Myocyte (in vitro differentiated cells): Measurements from ENCODE around the gene CAPN9. TPM values are rescaled to one million over a fixed set of nuclear protein-coding genes. Genes with fewer than 3 reads are reported as not detected.

ENCODE experiments used
- DNase-seq: peaks from one replicate; pipeline ENCODE4 v3.0.0-alpha.2; 2012; ENCODE audit warnings: low read depth
- total RNA-seq: library from RNA; depleted of rRNA; stranded (reverse); fragments of >200 nt; gene quantifications from 2 replicates; pipeline ENCODE4 v1.2.3, GENCODE V29; 2014

Gene CAPN9
- total RNA-seq, 1 donor from 2014 or later, result not detected

DNA sequence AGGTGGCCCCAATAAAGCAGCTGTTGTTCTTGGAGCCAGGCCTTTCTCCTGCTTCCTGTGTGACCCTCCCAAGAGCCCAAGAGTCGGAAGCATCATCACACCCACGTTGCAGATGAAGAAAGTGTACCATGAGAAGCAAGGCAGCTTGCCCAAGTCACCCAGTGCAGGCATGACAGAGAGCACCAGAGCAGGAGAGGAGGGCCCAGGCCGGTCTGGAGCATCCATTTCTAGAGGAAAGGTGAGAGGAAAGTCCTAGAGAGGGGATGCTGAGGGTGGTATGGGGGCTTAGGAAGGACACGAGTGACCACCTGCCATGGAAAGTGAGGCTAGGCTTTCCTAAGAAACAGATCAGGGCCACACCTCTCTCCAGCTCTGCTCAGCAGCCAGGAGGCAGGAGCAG is 74.2 kb downstream of the CAPN9 start:
- DNase-seq, result no peak

DNA sequence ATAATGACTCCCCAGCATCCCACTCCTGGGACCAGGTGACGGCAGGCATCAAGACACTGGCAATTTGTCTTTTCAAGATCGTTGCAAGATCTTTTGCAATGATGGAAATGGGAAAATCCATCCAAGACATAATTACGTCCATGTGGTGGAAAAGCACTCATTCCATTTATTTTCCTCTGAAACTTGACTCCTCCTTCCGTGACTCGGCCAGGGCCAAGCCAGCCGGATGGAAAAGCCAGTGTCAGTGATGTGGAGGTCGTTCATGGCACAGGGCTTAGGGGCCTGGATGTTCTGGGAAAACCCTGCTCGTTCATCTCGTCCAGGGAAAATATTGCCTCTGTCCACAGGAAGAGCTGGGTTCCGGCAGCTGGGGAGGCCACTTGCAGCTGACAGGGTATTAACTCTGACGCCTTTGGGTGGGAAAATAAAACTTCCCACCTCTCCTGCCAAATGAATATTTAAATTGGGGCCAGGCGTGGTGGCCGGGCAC is 74.9 kb downstream of the CAPN9 start:
- no peak for DNase-seq

- no peak for DNase-seq
These were observed 76.2 kb downstream of the CAPN9 start for GRCh38 chr1:230823426-230823825.

- no peak for DNase-seq
These were observed 76.8 kb downstream of the CAPN9 start for GRCh38 chr1:230823931-230824381.

DNA sequence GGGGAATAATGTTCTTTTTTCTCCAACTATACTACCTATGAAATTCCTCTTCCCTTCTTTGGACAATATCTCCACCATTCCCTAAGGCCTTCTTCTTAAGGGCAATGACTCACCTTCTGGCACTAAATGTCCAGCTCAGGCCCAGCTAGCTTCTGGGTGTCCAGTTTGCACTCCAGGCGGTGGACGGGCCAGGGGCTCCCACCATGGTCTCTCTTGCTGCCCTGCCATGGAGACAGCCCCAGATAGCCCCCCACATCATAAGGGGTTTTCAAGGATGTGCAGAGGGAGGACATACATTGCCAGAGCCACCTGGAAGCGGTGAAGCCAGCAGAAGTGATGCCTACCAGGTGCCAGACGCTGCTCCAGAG is 77.3 kb downstream of the CAPN9 start:
- no peak for DNase-seq

- DNase-seq, result peak; percentile 73
These were observed 77.9 kb downstream of the CAPN9 start for GRCh38 chr1:230824919-230825721.

DNA sequence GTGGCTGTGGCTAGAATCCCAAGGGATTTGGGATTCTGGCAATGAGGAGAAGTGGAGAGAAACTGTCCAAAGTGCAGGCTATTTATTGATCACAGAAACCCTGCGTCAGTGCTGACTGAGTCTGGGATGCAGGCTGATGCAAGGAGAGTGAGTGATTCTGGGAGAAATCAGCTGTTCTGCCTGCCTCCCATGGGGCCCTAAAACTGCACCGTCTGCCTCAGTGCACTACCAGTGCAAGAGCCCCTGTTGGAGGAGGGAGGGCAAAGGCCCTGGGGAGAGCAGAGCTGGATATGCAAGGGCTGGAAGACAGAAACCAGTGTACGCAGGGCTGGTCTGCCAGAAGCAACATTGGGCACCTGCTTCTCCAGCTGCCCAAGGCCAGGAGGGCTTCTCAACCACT is 78.6 kb downstream of the CAPN9 start:
- DNase-seq, result peak; percentile 44

DNA sequence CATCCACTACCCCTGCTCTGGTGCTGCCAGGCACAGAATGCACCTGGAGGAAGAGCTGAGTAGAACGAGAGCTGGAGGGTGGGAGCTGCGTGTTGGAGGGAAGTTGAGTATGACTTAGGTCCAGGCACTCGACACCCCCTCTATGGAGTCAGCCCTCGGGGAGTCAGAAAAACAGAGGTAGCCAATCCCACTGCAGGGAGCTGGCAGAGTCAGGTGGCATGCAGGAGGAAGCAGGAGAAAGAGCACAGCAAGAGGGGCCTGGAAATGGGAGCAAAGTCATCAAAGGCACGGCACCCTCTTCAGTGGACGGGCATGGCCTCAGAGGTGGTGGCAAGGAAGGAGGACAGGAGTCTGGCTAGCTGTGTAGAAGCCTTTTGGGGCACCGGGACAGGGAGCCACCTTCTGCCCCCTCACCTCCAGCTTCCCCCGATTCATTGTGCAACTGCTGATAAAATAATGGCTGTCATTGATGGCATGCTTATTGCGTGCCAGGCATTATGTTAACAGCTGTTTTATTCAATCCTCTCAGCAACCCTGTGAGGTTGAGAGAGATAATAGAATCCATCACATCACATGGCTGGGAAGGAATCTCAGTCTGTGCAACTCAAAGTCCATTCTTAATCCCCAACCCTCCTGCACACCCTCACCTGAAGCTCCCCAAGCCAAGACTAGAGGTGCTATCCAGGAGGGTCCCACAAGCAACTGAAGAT is 79.1 kb downstream of the CAPN9 start:
- peak; percentile 76 for DNase-seq

DNA sequence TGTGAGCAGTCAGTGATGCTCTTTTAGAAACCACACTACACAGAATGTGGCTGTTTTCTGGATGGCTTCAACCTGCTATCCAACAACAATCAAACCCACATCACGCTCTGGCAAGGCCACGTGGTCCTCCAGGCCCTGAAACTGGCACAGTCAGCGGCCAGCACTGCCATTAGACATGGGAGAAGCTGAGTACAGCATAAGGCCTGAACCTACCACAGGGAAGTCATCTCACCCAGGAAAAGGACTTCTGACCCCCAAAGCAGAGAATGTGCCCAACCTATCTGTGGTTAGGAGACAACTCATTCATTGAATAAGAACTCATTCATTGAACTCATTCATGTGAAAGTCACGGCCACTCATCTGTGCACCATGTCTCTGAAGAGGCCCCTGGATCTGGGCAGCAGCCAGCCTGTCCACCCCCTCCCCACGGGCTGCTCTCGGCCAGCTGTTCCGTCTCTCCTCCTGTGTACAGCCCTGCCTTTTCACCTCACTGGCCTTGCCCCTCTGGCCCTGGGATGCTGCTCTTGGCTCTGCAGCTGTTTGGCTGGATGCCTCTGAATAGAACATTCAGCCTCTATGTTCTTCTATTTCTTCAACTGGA is 80.0 kb downstream of the CAPN9 start:
- peak; percentile 76 for DNase-seq

GRCh38 chr1:230827801-230828200 is 80.6 kb downstream of the CAPN9 start:
- no peak for DNase-seq

GRCh38 chr1:230828421-230828820 is 81.2 kb downstream of the CAPN9 start:
- no peak for DNase-seq

- no peak for DNase-seq
These were observed 84.6 kb downstream of the CAPN9 start for GRCh38 chr1:230831771-230832170.

GRCh38 chr1:230832476-230832875 is 85.3 kb downstream of the CAPN9 start:
- no peak for DNase-seq

- DNase-seq, result no peak
These were observed 86.3 kb downstream of the CAPN9 start for GRCh38 chr1:230833511-230833910.

DNA sequence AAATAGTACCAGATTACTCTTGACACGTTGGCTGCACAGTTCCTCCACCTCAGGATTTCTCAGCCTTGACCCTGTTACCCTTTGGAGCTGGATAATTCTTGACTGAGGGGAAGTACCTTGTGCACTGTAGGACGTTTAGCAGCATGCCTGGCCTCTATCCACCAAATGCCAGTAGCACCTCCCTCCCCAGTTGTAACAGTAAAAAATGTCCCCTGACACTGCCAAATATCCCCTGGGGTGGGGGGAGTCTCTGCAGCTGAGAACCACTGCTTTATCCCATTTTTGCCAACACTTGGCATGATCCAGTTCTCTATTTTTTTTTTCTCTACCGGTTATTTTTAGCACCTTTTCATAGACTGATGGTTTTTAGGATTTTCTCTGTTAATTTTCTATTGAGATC is 87.1 kb downstream of the CAPN9 start:
- DNase-seq, result no peak

DNA sequence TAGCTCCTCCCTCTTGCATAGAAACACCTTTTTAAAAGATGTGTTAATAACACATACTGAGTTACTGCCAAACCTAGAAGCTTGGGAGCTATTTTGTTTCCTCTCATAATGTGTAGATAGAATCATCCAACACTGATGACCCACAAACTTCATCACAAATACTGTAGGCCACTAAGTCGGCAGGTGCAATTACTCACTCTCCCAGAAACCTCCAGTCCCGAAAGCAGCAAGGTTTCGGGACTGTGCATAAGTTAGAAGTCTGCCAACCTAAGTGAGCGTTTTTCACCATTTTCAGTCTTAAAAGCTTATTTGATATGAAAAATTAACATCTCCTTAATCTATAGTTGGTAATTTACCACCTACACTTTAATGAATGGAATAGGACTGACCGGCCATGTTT is 89.2 kb downstream of the CAPN9 start:
- peak; percentile 35 for DNase-seq

- DNase-seq, result no peak
These were observed 89.6 kb downstream of the CAPN9 start for GRCh38 chr1:230836793-230837192.

GRCh38 chr1:230839173-230839572 is 92.0 kb downstream of the CAPN9 start:
- no peak for DNase-seq

DNA sequence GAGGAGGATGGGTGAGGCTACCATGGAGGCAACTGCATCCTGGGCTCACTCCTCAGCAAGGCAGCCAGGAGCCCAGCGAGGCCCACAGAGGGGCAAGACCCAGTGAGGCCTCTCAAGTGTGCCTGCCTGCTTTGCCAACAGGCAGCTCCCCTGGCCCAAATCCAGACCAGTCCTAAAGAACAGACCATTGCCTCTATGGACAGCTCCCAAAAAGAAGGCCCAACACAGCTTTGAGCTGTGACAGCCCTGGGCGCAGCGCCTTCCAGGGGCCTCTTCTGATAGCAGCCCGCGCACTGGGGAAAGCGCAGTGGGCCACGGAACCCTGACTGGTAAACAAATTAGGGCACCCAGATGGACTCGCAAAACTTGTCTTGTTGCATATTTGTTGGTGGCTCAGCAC is 95.6 kb downstream of the CAPN9 start:
- DNase-seq, result no peak

DNA sequence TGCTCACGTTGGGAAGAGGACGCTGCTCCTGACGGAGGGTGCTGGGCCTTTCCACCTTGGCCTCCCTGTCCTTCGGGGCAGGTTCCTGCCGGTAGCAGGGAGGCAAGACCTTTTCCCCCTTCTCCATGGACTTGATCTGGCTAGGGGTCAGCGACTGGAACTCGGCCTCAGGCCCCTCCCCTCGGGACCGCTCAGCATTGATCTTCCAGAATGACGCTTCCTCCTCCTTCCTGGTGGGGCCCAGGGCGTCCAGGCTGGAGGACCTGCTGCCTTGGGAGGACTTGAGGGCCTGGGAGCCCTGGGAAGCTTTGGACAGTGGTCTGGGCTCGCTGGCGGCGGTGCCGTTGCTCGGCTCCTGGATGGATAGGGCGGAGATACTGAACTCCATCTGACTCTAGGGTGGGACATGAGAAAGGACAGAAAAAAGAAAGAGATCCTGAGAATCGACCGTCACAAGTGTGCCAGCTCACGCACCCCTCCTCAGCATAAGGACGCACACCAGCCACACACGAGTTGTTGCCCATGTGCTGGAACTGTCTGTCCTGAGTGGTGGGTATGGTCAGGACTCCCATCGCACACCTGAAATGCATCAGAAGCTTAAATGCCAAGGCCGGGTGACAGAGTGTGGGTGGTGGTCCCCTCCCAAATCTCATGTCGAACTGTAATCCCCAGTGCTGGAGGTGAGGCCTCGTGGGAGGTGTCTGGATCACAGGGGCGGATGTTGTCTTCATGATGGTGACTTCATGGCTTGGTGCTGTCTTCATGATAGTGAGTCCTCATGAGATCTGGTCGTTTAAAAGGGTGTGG is 96.5 kb downstream of the CAPN9 start:
- no peak for DNase-seq

DNA sequence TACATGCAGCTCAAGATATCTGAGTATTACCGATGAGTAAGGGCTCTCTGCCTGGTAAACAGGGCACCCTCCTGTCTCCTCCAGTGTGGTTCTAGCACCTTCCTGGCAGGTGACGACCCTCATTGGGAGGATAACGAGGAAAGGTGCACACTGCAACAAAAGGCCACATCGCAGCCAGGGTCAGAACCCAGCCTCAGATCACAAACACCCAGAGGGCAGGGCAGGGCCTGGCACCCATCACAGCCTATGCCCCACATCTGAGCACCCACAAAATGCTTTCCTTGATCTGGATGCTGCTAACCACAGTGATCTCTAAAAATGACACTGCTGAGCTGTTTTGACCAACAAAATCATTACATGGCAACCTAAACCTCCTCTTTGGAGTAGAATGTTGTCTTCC is 97.4 kb downstream of the CAPN9 start:
- no peak for DNase-seq
